NK-92 (cell line): ENCODE results near the gene LPAR4.
"Not testable (repeated sequence)": the region's sequence is repeated elsewhere in the genome, so short reads cannot be mapped to it uniquely, and the experiment has no call there.

Source experiments
- DNase-seq: peaks from one replicate; lab custom pipeline; 2025; ENCODE audit not compliant: unreplicated experiment; lab: John Stamatoyannopoulos, UW

The LPAR4 gene, protein sequence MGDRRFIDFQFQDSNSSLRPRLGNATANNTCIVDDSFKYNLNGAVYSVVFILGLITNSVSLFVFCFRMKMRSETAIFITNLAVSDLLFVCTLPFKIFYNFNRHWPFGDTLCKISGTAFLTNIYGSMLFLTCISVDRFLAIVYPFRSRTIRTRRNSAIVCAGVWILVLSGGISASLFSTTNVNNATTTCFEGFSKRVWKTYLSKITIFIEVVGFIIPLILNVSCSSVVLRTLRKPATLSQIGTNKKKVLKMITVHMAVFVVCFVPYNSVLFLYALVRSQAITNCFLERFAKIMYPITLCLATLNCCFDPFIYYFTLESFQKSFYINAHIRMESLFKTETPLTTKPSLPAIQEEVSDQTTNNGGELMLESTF

DNA sequence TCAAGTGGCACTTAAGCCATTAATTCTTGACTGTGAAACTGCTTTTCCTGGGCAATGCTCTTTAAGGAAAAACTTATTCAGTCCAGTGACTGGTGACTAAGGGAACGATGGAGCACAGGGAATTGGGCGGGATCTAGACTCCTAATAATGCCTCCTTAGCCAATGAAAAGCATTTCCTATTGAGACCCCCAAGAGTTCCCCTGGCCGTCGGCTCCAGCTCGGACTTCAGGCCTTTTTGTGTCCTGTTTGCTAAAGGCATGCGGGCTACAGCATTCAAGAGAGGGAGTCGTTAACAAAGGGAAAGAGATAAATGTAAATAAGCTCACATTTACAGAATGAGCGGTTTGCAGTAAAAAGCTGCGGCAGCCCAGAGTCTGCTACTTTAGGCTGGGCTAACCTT lies at the start of gene LPAR4:
TSS of gene LPAR4 (plus strand) at position 232 of the 400 bp plus-strand sequence. CDS start 7,150 bp downstream, outside the sequence.
- no peak for DNase-seq

DNA sequence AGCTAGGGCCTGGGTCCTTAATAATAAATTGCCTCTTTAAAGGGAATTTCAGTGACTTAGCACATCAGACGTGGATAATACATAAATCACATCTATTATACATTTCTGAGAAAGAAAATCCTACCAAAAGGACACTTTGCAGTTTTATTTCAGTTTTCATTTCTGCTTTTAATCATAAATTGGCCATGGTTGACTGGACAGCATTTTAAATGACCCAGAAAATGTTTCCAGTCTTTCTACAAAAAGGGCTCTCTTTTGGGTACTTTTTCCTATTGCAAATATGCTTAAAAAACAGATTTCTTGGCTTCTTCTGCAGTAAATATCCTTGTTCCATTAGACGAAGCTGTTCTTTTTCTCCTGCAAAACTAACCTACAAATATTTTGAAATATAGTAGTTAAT lies 41.4 kb upstream of the LPAR4 start:
- DNase-seq, result no peak

DNA sequence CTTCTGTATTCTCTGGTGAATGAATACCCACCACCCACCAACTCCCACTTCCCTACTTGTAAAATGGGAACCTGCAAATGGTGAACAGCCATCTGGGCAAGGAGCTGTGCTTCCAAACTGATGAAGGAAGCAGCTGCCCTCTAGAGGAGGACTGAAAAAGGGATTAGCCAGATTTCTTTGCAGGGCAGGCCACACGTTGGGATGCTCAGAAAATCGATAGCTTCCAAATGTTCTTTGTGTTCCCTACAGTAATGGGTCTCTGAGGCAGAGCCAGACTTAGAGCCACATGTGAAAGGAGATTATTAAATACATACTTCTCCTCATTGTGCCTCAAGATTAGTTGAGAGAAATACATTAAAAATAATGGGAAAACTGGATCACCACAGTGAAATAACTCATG lies 39.3 kb upstream of the LPAR4 start:
- no peak for DNase-seq

DNA sequence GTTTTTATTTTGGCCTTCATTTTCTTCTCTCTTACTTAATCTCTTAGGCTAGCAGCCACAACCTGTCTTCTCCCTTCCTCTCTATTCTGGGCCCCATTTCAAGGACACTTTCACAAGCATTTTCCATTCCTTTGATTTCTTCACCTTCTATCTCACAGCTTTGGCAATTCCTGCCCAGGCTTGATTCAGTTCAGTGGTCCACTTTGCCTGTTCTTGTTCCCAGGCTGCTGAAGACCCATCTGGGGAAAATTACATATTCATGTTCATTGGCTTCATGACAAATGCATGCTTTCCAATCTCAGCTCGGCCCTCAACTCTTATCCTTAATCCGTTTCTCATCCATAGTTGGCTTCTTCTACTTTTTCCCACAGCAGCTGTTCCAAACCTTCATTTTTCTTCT lies 38.7 kb upstream of the LPAR4 start:
- DNase-seq, result no peak

DNA sequence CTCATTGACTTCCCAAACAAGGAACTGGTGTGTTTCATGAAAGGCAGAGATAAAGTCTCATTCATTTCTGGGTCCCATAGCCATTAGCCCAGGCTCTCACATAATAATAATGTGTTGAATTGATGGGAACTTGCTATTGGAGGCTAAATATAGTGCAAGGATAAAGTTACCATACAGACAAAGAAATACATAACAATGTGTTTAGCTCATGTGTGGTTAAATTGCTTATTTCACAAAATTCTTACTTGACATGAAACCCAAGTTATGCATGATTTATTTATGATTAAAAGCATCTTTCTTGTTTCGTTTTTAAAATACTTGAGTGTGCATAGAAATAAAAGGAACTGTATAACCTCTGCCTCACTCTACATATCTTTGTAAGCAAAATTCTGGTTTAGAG lies 37.3 kb upstream of the LPAR4 start:
- no peak for DNase-seq

DNA sequence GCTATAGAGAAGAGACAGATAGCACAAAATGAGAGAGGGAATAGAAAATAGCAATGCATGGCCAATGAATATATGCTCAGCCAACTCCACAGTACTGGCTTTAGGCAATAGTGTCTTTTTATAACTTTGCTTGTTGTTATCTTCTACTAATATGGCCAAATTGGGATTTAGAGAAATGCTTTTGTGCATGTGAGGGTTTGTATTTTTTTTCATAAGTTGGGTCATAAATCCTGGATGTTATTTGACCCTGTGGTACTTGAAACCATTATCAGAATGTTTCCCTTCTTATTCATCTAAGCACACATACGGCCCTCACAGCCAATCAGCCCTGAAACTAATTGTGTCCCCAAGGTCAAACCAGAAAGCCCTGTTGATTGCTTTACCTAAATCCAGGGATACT lies 35.2 kb upstream of the LPAR4 start:
- no peak for DNase-seq

DNA sequence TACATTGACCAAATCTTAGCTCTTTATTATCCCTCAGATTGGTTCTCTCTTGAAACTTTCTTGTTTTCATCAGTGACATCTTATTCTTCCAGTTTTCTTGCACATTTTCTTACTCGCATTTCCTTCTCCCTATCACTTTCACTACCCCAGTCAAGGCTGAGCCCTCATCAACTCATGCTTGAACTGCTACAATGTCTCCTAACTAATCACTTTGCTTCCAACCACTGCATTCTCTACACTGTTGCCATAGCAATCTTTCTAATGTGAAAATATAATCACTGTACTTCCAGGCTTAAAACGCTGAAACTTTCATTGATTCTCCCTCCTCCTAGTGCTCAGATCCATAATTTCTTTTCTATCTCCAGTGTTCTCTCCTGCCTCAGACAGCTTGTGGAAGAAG lies 22.2 kb upstream of the LPAR4 start:
- DNase-seq, result no peak

DNA sequence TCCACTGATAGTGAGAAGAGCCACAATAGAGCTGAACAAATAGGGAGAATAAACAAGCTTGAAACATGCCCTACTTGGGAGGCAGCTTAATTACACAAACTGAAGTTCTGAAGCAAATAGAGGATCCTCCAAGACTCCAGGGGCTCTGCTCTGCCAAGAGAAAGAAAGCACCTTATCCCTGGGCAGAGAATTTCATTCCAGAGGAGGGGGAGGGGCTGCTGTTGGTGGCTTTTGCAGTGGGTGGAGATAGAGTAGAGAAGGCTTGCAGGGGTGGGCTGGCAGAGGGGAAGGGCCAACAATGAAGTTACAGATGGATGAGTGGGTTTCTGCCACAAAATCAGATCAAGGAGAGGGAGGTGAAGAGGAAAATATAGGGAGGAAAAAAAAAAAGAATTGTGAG lies 1.0 kb upstream of the LPAR4 start:
- no peak for DNase-seq

DNA sequence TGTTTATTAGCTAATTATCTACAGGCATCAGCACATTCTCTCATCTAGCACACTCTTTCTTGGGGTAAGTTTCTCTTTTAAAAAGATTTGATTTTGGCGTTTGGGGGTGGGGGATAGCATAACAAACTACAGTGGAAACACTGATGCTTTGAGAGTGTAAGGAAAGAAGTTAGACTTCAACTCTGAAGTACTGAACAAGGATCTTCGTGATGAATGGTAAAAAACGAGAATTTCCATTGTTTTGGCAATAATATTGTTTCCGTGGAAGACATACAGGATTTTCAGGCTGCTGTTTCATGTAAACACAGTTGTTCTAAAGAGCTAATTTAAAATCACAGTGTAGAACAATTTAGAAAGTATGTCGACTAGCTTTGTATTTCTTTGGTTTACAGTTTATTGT lies 451 bp downstream of the LPAR4 start:
- no peak for DNase-seq

DNA sequence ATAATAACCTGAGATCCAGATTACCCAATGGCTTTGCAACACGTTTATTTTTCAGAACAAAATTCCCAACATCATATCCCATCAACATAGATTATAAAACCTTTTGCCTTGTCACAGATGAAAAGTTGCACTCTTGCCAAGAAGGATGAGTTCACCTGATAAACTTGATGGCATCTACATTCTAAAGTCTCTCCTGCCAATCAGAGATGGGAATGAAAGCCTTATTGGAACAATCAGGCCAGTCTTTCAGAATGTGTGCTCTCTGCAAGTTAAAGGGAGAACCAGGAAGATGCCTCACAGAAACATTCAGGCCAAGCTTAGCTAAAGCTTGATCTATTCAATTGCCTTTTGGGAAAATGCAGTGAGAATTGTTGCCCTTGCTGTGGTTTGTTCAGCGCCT lies 1.3 kb downstream of the LPAR4 start:
- DNase-seq, result no peak

DNA sequence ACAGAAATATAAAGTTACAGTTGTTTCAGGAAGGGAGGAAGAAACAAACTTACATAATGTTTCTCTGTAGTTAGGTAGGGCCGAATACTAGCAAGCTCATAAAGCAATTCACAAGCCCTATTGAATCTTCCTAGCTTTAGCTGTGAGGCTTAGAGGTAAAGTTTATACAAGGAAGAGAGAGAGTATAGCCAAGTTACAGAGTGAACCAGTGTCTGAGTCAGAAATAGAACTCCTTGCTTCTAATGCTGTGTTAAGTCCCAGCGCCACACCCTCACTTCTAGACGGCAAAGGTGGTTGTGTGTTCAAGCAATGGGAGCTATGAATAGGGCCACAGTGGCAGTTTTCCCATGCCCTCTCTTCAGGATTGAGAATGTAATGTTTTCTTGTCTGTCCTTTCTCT lies 6.1 kb downstream of the LPAR4 start:
- DNase-seq, result no peak

DNA sequence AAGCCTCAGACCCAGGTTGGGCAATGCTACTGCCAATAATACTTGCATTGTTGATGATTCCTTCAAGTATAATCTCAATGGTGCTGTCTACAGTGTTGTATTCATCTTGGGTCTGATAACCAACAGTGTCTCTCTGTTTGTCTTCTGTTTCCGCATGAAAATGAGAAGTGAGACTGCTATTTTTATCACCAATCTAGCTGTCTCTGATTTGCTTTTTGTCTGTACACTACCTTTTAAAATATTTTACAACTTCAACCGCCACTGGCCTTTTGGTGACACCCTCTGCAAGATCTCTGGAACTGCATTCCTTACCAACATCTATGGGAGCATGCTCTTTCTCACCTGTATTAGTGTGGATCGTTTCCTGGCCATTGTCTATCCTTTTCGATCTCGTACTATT lies 7.4 kb downstream of the LPAR4 start:
- no peak for DNase-seq

DNA sequence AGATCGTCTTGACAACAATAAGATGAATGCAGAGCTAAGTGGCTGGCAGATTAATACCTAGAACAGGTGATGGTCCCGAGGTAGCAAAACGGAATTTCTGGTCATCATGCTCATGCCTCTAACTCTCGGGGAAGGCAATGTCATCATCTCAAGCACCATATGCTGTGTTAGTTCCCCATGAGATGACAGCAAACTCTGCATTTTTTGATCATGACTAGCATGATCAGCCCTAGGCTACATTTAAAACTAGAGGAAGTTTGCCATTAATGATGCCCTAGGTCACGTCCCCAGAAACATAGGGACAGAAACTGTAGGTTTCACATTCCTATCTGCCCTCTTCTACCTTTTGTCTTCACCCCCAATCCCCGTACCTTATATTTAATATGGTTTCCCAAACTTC lies 11.6 kb downstream of the LPAR4 start:
- no peak for DNase-seq

DNA sequence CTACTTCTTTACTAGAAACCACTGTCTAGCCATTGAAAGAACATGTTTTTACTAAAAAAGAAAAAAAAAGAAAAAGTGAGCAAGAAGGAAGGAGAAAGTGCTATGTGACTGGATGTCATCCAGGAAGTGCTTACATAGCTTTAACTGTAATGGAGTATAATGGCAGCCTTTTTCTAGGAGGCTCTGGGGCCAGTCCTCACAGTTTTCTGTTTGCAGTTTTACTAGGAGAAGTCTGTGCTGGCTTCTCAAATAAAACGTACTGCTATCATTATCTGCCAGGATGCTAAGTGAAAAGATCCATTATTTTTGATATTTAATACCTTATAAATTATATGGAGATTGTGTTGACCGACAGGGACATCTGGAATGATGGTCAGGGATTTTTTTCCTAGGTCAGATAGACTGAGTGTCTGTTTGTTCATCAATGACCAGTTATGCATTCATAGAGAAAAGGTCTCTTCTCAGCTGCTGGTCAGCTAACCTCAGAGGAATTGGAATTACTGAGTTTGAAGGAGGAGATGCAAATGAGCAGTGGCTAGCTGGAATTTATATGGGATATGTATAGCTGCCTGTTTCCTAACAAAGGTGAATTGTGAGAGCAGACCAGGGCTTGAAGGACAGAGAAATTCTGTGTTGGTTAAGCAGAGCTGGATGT lies 21.7 kb downstream of the LPAR4 start:
- no peak for DNase-seq

DNA sequence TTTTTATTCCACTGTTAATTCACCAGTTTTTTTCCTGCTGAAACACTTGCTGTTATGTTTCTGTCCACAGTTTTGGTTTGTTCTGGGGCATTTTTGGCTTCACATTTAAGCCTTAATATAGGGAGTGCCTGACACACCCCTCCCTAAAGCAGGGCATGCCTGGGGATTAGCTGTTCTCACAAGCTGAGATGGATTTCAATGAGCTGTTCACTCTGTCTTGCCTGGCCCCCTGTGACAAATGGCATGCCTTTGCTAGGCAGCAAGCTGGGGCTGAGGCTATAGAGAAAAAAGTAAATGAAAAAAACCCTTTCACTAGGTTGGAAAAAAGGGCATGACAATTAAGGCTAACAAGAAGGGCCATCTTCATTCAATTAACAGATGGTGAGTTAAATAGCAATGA lies 22.4 kb downstream of the LPAR4 start:
- DNase-seq, result no peak

DNA sequence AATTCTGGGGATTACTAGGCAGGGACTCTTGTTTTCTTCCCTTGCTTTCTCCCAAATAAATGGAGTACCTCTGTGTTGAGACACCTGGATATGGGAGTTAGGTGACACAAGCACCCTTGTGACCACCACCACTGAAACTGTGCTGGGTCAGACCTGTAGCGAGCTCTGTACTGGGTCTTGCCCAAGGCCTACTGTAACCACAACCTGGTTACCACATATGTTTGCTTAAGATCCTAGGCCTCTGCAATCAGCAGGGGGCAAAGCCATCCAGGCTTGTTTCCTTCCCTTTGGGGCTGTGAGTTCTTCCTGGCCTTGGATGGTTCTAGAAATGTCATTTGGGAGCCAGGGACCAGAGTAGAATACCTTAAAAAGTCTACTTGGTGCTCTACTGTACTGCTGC lies 49.4 kb downstream of the LPAR4 start:
- DNase-seq, result no peak

DNA sequence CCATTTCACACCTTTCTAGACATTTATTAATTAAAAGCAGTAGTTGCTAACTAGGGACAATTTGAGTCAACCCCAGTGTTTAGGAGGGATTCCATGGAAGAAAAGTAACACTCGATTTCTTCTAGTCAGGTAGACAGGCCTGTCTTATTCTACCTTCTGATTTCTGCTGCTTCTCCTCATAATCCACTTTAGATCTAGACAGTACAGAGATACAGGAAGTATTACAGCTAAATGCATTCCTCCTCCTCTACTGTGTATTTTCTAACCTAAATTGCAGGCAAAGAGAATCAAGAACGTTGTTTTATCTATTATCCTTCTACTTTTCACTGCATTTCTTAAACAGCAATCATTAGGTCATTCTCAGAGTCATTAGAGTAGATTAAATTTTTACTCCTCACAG lies 52.6 kb downstream of the LPAR4 start:
- no peak for DNase-seq

DNA sequence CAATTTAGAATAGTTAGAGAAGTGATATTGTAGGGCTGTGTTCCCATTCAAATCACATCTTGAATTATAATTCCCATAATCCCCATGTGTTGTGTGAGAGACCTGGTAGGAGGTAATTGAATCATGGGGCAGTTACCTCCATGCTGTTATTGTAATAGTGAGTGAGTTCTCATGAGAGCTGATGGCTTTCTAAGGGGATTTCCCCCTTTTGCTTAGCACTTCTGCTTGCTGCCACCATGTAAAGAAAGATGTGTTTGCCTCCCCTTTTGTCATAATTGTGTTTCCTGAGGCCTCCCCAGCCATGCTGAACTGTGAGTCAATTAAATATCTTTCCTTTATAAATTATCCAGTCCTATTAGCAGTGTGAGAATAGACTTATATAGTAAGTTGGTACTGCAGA lies 53.2 kb downstream of the LPAR4 start:
- DNase-seq, result no peak

DNA sequence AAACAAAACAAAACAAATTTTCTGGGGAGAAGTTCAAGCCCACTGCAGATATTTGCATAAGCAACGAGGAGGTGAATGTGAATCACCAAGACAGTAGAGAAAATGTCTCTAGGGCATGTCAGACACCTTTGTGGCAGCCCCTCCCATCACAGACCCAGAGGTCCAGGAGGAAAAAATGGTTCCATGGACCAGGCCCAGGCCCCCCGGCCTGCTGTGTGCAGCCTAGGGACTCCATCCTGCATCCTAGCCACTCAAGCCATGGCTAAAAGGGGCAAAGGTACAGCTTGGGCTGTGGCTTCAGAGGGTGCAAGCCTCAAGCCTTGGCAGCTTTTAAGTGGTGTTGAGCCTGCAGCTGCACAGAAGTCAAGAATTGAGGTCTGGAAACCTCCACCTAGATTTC lies 54.0 kb downstream of the LPAR4 start:
- no peak for DNase-seq

DNA sequence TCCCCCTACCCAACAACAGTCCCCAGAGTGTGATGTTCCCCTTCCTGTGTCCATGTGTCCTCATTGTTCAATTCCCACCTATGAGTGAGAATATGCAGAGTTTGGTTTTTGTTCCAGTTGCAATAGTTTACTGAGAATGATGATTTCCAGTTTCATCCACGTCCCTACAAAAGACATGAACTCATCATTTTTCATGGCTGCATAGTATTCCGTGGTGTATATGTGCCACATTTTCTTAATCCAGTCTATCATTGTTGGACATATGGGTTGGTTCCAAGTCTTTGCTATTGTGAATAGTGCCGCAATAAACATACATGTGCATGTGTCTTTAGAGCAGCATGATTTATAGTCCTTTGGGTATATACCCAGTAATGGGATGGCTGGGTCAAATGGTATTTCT lies 55.0 kb downstream of the LPAR4 start:
- not testable (repeated sequence) for DNase-seq
